Fibroblast of pulmonary artery (primary cell): ENCODE data around the gene CNTNAP4.

Experiments used
- DNase-seq: peaks from one replicate; pipeline ENCODE4 v3.0.0-alpha.2; 2010; ENCODE audit warnings: low read depth
- H3K4me3 ChIP-seq: replicated peaks from 2 replicates; pipeline ENCODE4 v1.5.1; 2011; ENCODE audit warnings: low read depth, mild to moderate bottlenecking, control low read depth, low read length, moderate library complexity
- CTCF ChIP-seq: IDR thresholded peaks from 2 replicates; pipeline ENCODE4 v1.5.1; 2011; ENCODE audit warnings: mild to moderate bottlenecking, control low read depth, low read length, inconsistent platforms; ENCODE audit errors: missing control alignments

Gene CNTNAP4

GRCh38 chr16:76428858-76429257 lies 151.7 kb downstream of the CNTNAP4 start:
- no peak overlapping the region for H3K4me3 ChIP-seq
- DNase-seq = no peak
- no peak for TF ChIP-seq CTCF

GRCh38 chr16:76441391-76441790 lies 164.2 kb downstream of the CNTNAP4 start:
- H3K4me3 ChIP-seq = no peak overlapping the region
- no peak for DNase-seq

GRCh38 chr16:76441876-76442275 lies 164.7 kb downstream of the CNTNAP4 start:
- DNase-seq = no peak
- TF ChIP-seq CTCF = no peak

More at GRCh38 chr16:76441391-76441790, 164.2 kb downstream of the CNTNAP4 start:
- no peak for TF ChIP-seq CTCF

GRCh38 chr16:76443973-76444372 lies 166.8 kb downstream of the CNTNAP4 start:
- no peak overlapping the region for H3K4me3 ChIP-seq
- DNase-seq = no peak
- no peak for TF ChIP-seq CTCF

More at GRCh38 chr16:76441876-76442275, 164.7 kb downstream of the CNTNAP4 start:
- H3K4me3 ChIP-seq = no peak overlapping the region

- TF ChIP-seq CTCF = no peak
- DNase-seq = no peak
- H3K4me3 ChIP-seq = no peak overlapping the region
Measured at GRCh38 chr16:76444832-76445231, 167.6 kb downstream of the CNTNAP4 start.

- no peak for DNase-seq
- TF ChIP-seq CTCF = no peak
Measured at GRCh38 chr16:76445815-76446214, 168.6 kb downstream of the CNTNAP4 start.

GRCh38 chr16:76446251-76446650 lies 169.1 kb downstream of the CNTNAP4 start:
- no peak for TF ChIP-seq CTCF
- DNase-seq = no peak
- no peak overlapping the region for H3K4me3 ChIP-seq

More at GRCh38 chr16:76445815-76446214, 168.6 kb downstream of the CNTNAP4 start:
- no peak overlapping the region for H3K4me3 ChIP-seq
